HG03565 (cell line): ENCODE results near the gene COL8A1.
A peak's percentile ranks its signal among the peaks of the same experiment; 100 is the strongest.
"Not testable (repeated sequence)": the region's sequence is repeated elsewhere in the genome, so short reads cannot be mapped to it uniquely, and the experiment has no call there.

ENCODE experiments used
- ATAC-seq: cut with Tn5 transposase; IDR thresholded peaks from one replicate; pipeline ENCODE4 v1.9.1; 2021; ENCODE audit warnings: mild to moderate bottlenecking, moderate library complexity; ENCODE audit not compliant: unreplicated experiment

COL8A1 gene

GRCh38 chr3:99638167-99638948, at the start of gene COL8A1:
COL8A1 (plus strand) TSS chr3:99638594; CDS start chr3:99790683, 152,089 bp downstream.
- ATAC-seq: no peak

GRCh38 chr3:99589168-99589567, 49.2 kb upstream of the COL8A1 start:
- ATAC-seq: not testable (repeated sequence)

- ATAC-seq: no peak
Observed at GRCh38 chr3:99599894-99600293, 38.5 kb upstream of the COL8A1 start.

GRCh38 chr3:99601515-99601914, 36.9 kb upstream of the COL8A1 start:
- no peak for ATAC-seq

GRCh38 chr3:99602183-99602582, 36.2 kb upstream of the COL8A1 start:
- ATAC-seq: no peak

- no peak for ATAC-seq
Observed at GRCh38 chr3:99607151-99607550, 31.2 kb upstream of the COL8A1 start.

- ATAC-seq: no peak
Observed at GRCh38 chr3:99614768-99615167, 23.6 kb upstream of the COL8A1 start.

- ATAC-seq: no peak
Observed at GRCh38 chr3:99620077-99620767, 18.2 kb upstream of the COL8A1 start.

GRCh38 chr3:99620976-99621375, 17.4 kb upstream of the COL8A1 start:
- no peak for ATAC-seq

- ATAC-seq: no peak
Observed at GRCh38 chr3:99624496-99625236, 13.7 kb upstream of the COL8A1 start.

GRCh38 chr3:99625237-99625622, 13.2 kb upstream of the COL8A1 start:
- no peak for ATAC-seq

- no peak for ATAC-seq
Observed at GRCh38 chr3:99625643-99626416, 12.6 kb upstream of the COL8A1 start.

GRCh38 chr3:99626417-99626788, 12.0 kb upstream of the COL8A1 start:
- ATAC-seq: peak; percentile 53

GRCh38 chr3:99627062-99627826, 11.2 kb upstream of the COL8A1 start:
- ATAC-seq: no peak

- no peak for ATAC-seq
Observed at GRCh38 chr3:99630815-99631214, 7.6 kb upstream of the COL8A1 start.

GRCh38 chr3:99633887-99634558, 4.4 kb upstream of the COL8A1 start:
- no peak for ATAC-seq

- no peak for ATAC-seq
Observed at GRCh38 chr3:99634881-99635280, 3.5 kb upstream of the COL8A1 start.

- no peak for ATAC-seq
Observed at GRCh38 chr3:99635348-99635747, 3.0 kb upstream of the COL8A1 start.

GRCh38 chr3:99637016-99637367, 1.4 kb upstream of the COL8A1 start:
- no peak for ATAC-seq
